ENCODE data around the gene PTPRM. TPM values are rescaled to one million over a fixed set of nuclear protein-coding genes. Genes with fewer than 3 reads are reported as not detected.
"Not testable (repeated sequence)": the region's sequence is repeated elsewhere in the genome, so short reads cannot be mapped to it uniquely, and the experiment has no call there.

The PTPRM gene
- total RNA-seq, 1 experiment from 2014 or later = 1.6 TPM

- Histone ChIP-seq H3K4me1 (ENCODE audit: control insufficient read depth, insufficient read depth, low read length) (no peaks in the 10 kb centered on the region), H3K27me3 (ENCODE audit: control insufficient read depth, insufficient read depth, low read length) (no peaks in the 10 kb centered on the region; the same call in 1 of the 2 replicates), H3K36me3 (ENCODE audit: control insufficient read depth, insufficient read depth, low read length) (no peaks in the 10 kb centered on the region), H3K27ac (ENCODE audit: low read length) (no peak overlapping the region), H3K9me3 (ENCODE audit: control insufficient read depth, insufficient read depth, low read depth, low read length) (no peaks in the 10 kb centered on the region), H3K4me3 (ENCODE audit: low read depth in 2 of 2, low read length in 2 of 2) (no peak overlapping the region)
- ChIA-PET CTCF (no interaction called here), POLR2A (no interaction called here)
- ATAC-seq (no peak), DNase-seq (ENCODE audit: low read depth, low spot score) (no peak)
- intact Hi-C loops (cut with micrococcal nuclease; ENCODE audit: unreplicated experiment) (no loop called here), in situ Hi-C loops (cut with HindIII; ENCODE audit: low pct_unique_long_range_greater_than_20kb, low sequenced_read_pairs) (no loop called here)
- TF ChIP-seq TCF7L2 (IDR thresholded peaks at IDR 0.05; ENCODE audit: low read depth, low read length) = no peak
- no peak for TF ChIP-seq POLR2AphosphoS5 (IDR thresholded peaks at IDR 0.05; ENCODE audit: low read depth, low read length)
- no peak for TF ChIP-seq SIN3A (IDR thresholded peaks at IDR 0.05; ENCODE audit: borderline replicate concordance, insufficient read depth, low read depth, low read length)
- BruUV-seq (replicated peaks) = no TSS peak
These were observed 868.3 kb downstream of the PTPRM start for GRCh38 chr18:8435376-8435775.

GRCh38 chr18:8439055-8439454 is 871.9 kb downstream of the PTPRM start:
- in situ Hi-C loops (cut with HindIII; ENCODE audit: low pct_unique_long_range_greater_than_20kb, low sequenced_read_pairs) (no loop called here), intact Hi-C loops (cut with micrococcal nuclease; ENCODE audit: unreplicated experiment) (no loop called here)
- no peak overlapping the region for H3K4me3 ChIP-seq (ENCODE audit: low read depth in 2 of 2, low read length in 2 of 2)
- no peaks in the 10 kb centered on the region for H3K36me3 ChIP-seq (ENCODE audit: control insufficient read depth, insufficient read depth, low read length)
- no peak overlapping the region for H3K27ac ChIP-seq (ENCODE audit: low read length)
- DNase-seq (ENCODE audit: low read depth, low spot score) (no peak), ATAC-seq (no peak)
- ChIA-PET POLR2A (no interaction called here), CTCF (no interaction called here)
- BruUV-seq (replicated peaks) = no TSS peak
- no peaks in the 10 kb centered on the region; the same call in 1 of the 2 replicates for H3K27me3 ChIP-seq (ENCODE audit: control insufficient read depth, insufficient read depth, low read length)
- no peaks in the 10 kb centered on the region for H3K4me1 ChIP-seq (ENCODE audit: control insufficient read depth, insufficient read depth, low read length)
- H3K9me3 ChIP-seq (ENCODE audit: control insufficient read depth, insufficient read depth, low read depth, low read length) = no peaks in the 10 kb centered on the region
- TF ChIP-seq SIN3A (IDR thresholded peaks at IDR 0.05; ENCODE audit: borderline replicate concordance, insufficient read depth, low read depth, low read length) = no peak
- no peak for TF ChIP-seq TCF7L2 (IDR thresholded peaks at IDR 0.05; ENCODE audit: low read depth, low read length)
- TF ChIP-seq REST (IDR thresholded peaks at IDR 0.05; ENCODE audit: insufficient read depth in 1 of 2, low read depth in 2 of 2, low read length in 1 of 2) = no peak
- TF ChIP-seq CTCF (IDR thresholded peaks at IDR 0.05) = no peak
- TF ChIP-seq POLR2AphosphoS5 (IDR thresholded peaks at IDR 0.05; ENCODE audit: low read depth, low read length) = no peak

GRCh38 chr18:8443505-8443904 is 876.4 kb downstream of the PTPRM start:
- Histone ChIP-seq H3K36me3 (ENCODE audit: control insufficient read depth, insufficient read depth, low read length) (no peaks in the 10 kb centered on the region), H3K4me3 (ENCODE audit: low read depth in 2 of 2, low read length in 2 of 2) (no peak overlapping the region), H3K27ac (ENCODE audit: low read length) (no peak overlapping the region), H3K9me3 (ENCODE audit: control insufficient read depth, insufficient read depth, low read depth, low read length) (no peaks in the 10 kb centered on the region), H3K4me1 (ENCODE audit: control insufficient read depth, insufficient read depth, low read length) (no peaks in the 10 kb centered on the region), H3K27me3 (ENCODE audit: control insufficient read depth, insufficient read depth, low read length) (no peaks in the 10 kb centered on the region)
- ChIA-PET CTCF (no interaction called here), POLR2A (no interaction called here)
- DNase-seq (ENCODE audit: low read depth, low spot score) (no peak), ATAC-seq (no peak)
- in situ Hi-C loops (cut with HindIII; ENCODE audit: low pct_unique_long_range_greater_than_20kb, low sequenced_read_pairs) (no loop called here), intact Hi-C loops (cut with micrococcal nuclease; ENCODE audit: unreplicated experiment) (loop anchor here (10.0 kb wide), 1 partner anchor 59 kb away; no protein-coding TSS in a partner anchor)
- BruUV-seq (replicated peaks) = no TSS peak
- TF ChIP-seq CTCF (IDR thresholded peaks at IDR 0.05) (no peak), TCF7L2 (IDR thresholded peaks at IDR 0.05; ENCODE audit: low read depth, low read length) (no peak), POLR2AphosphoS5 (IDR thresholded peaks at IDR 0.05; ENCODE audit: low read depth, low read length) (no peak), SIN3A (IDR thresholded peaks at IDR 0.05; ENCODE audit: borderline replicate concordance, insufficient read depth, low read depth, low read length) (no peak)

GRCh38 chr18:8446936-8447335 is 879.8 kb downstream of the PTPRM start:
- H3K9me3 ChIP-seq (ENCODE audit: control insufficient read depth, insufficient read depth, low read depth, low read length); H3K36me3 ChIP-seq (ENCODE audit: control insufficient read depth, insufficient read depth, low read length); H3K27me3 ChIP-seq (ENCODE audit: control insufficient read depth, insufficient read depth, low read length); ATAC-seq; CTCF ChIA-PET; DNase-seq (ENCODE audit: low read depth, low spot score); H3K4me1 ChIP-seq (ENCODE audit: control insufficient read depth, insufficient read depth, low read length); BruUV-seq (replicated peaks); H3K4me3 ChIP-seq (ENCODE audit: low read depth in 2 of 2, low read length in 2 of 2); in situ Hi-C loops (cut with HindIII; ENCODE audit: low pct_unique_long_range_greater_than_20kb, low sequenced_read_pairs); POLR2A ChIA-PET; H3K27ac ChIP-seq (ENCODE audit: low read length): not testable (repeated sequence)
- intact Hi-C loops (cut with micrococcal nuclease; ENCODE audit: unreplicated experiment) = loop anchor here (10.0 kb wide), 1 partner anchor 62 kb away; no protein-coding TSS in a partner anchor

Data from Panc1 (cell line).